Stimulated activated CD8-positive, alpha-beta memory T cell treated with anti-CD3 and anti-CD28 coated beads, Interleukin-4, amount 100 ng/mL, for 48 hours (primary cell): Measurements from ENCODE around the gene AKR7A3.

ENCODE experiments used
- DNase-seq: peaks from one replicate; pipeline ENCODE4 v3.0.0-alpha.2; 2020

The AKR7A3 gene

GRCh38 chr1:19251305-19252196 lies 37.0 kb downstream of the AKR7A3 start, which contains the start of the genes EMC1 and MRTO4:
Gene EMC1, minus strand, starts transcription at chr1:19251524. Its CDS starts 15 bp downstream, at chr1:19251509.
Gene MRTO4, plus strand, starts transcription at chr1:19251805. Its CDS starts 31 bp downstream, at chr1:19251836.
- DNase-seq: peak; percentile 96

DNA sequence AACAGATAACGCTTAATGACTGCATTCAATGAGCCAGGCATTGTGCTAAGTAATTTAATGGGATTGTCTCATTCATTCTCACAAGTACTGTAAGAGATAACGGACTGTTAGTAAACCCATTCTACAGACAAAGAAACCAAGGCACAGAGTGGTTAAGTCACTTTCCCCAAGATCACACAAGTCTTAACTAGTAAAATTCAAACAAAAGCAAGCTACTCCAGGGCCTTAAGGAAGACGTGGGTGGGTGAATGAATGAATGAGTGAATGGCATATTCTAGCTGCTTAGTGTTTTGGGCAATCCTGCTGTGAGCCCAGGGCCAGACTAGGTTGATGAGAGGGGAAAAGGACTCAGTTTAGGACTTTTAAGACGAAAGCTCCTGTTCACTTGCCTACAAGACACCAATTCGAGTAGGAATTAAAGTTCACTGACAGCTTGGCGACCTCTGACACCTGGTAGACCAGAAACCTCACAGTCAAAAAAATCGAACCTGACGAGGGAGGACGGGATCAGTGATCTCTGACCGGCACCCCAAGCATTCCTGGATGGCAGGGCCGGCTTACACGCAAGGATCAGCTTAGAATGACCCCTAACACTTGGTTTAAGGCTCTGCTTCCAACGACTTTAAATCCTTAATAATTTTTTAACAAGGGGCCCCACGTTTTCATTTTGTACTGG lies 37.8 kb downstream of the AKR7A3 start:
- no peak for DNase-seq

DNA sequence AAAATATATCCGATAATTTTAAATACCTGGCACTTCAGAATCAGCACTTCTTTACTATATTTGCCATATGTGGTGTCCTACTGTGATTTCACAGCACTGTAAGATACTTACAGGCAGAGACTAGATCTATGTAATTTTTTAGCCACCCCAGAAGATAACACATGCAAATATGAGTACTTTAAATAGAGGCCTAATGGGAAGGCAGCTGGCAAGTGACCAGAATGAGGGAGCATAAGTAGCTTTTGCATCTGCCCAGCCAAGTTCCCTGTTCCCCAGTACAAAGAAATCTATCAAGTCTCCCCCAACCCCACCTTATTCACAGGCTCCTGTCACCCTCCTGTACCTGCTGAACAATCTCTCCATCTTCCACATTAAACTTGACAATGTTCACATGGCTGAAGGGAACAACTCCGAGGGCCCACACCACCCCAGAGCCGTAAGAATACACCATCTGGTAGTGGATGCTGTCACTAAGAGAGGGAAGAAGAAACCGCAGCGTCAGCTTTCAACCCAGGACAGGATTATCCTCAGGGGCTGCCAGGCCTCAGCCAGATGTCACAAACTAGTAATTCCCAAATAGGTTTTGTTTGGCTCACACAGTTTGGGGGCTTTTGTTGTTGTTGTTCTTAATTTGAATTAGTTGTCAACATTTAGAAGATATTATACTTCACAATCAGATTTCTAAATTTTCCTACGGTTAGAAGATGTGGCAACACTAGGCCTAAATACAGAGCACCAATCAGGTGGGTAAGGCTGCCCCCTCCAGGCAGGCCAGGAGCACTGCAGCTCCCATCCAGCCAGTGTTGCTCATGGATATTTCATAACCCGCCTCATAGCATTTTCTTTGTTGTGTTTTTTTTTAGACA lies 47.7 kb downstream of the AKR7A3 start:
- DNase-seq: peak; percentile 85

DNA sequence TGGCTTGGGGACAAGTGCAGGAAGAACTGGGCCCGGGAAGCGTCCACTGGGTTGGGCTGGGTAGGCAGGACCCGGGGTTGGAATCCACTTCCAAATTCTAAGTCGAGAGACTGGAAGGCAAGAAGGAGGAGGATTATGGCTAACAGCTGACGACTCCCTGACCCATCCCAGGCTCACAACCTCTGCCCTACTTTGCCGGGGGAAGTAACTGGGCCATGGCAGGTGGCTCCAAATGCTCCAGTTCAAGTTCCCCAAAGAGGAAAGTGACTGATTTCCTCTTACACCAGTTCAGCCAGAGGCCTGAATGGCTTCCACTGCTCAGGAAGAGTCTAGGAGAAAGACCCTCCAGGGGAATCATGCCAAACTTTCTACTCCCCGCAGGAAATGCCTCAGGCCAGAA lies 48.7 kb downstream of the AKR7A3 start:
- DNase-seq: no peak

GRCh38 chr1:19234224-19234623 lies 54.3 kb downstream of the AKR7A3 start:
- DNase-seq: no peak
